ENCODE results near the gene ACTRT2. TPM values are rescaled to one million over a fixed set of nuclear protein-coding genes. Genes with fewer than 3 reads are reported as not detected.

ACTRT2 gene
- total RNA-seq, 1 donor from 2014 or later: not detected

GRCh38 chr1:3040004-3040403, 18.7 kb downstream of the ACTRT2 start:
- DNase-seq (ENCODE audit: low read depth) (no peak), FAIRE-seq (no peak)
- Histone ChIP-seq H3K36me3 (ENCODE audit: control insufficient read depth, insufficient read depth, low read length) (no peaks in the 10 kb centered on the region), H3K27me3 (ENCODE audit: control insufficient read depth, insufficient read depth, low read length) (no peaks in the 10 kb centered on the region), H3K4me3 (ENCODE audit: low read depth, low read length) (no peak overlapping the region)
- TF ChIP-seq CTCF (IDR thresholded peaks at IDR 0.05; ENCODE audit: insufficient read depth, low read length, severe bottlenecking): no peak

GRCh38 chr1:3042481-3042880, 21.2 kb downstream of the ACTRT2 start:
- H3K4me3 ChIP-seq (ENCODE audit: low read depth, low read length): no peak overlapping the region
- no peak for FAIRE-seq
- DNase-seq (ENCODE audit: low read depth): no peak
- no peaks in the 10 kb centered on the region for H3K27me3 ChIP-seq (ENCODE audit: control insufficient read depth, insufficient read depth, low read length)
- H3K36me3 ChIP-seq (ENCODE audit: control insufficient read depth, insufficient read depth, low read length): no peaks in the 10 kb centered on the region
- TF ChIP-seq CTCF (IDR thresholded peaks at IDR 0.05; ENCODE audit: insufficient read depth, low read length, severe bottlenecking): no peak

GRCh38 chr1:3049164-3049563, 27.9 kb downstream of the ACTRT2 start:
- TF ChIP-seq CTCF (IDR thresholded peaks at IDR 0.05; ENCODE audit: insufficient read depth, low read length, severe bottlenecking): no peak
- Histone ChIP-seq H3K36me3 (ENCODE audit: control insufficient read depth, insufficient read depth, low read length) (no peaks in the 10 kb centered on the region), H3K27me3 (ENCODE audit: control insufficient read depth, insufficient read depth, low read length) (peaks cover 1% of the 10 kb centered on the region), H3K4me3 (ENCODE audit: low read depth, low read length) (no peak overlapping the region)
- no peak for FAIRE-seq
- DNase-seq (ENCODE audit: low read depth): no peak

- TF ChIP-seq CTCF (IDR thresholded peaks at IDR 0.05; ENCODE audit: insufficient read depth, low read length, severe bottlenecking): no peak
- FAIRE-seq (no peak), DNase-seq (ENCODE audit: low read depth) (no peak)
- H3K4me3 ChIP-seq (ENCODE audit: low read depth, low read length): no peak overlapping the region
- H3K27me3 ChIP-seq (ENCODE audit: control insufficient read depth, insufficient read depth, low read length): peaks cover 1% of the 10 kb centered on the region
- no peaks in the 10 kb centered on the region for H3K36me3 ChIP-seq (ENCODE audit: control insufficient read depth, insufficient read depth, low read length)
Measured at GRCh38 chr1:3049905-3050304, 28.6 kb downstream of the ACTRT2 start.

GRCh38 chr1:3050603-3051002, 29.3 kb downstream of the ACTRT2 start:
- Histone ChIP-seq H3K4me3 (ENCODE audit: low read depth, low read length) (no peak overlapping the region), H3K36me3 (ENCODE audit: control insufficient read depth, insufficient read depth, low read length) (no peaks in the 10 kb centered on the region), H3K27me3 (ENCODE audit: control insufficient read depth, insufficient read depth, low read length) (peaks cover 1% of the 10 kb centered on the region)
- FAIRE-seq (no peak), DNase-seq (ENCODE audit: low read depth) (no peak)
- TF ChIP-seq CTCF (IDR thresholded peaks at IDR 0.05; ENCODE audit: insufficient read depth, low read length, severe bottlenecking): no peak

All from bronchial epithelial cell (primary cell).